Ovary (tissue), 9 donors: Measurements from ENCODE around the gene OR2T27. TPM values are rescaled to one million over a fixed set of nuclear protein-coding genes. Genes with fewer than 3 reads are reported as not detected.

ENCODE experiments used
- DNase-seq, 5 donors: peaks; one replicate each; pipeline ENCODE4 v3.0.0-alpha.2; 2019 to 2020
- H3K27ac ChIP-seq, 2 donors: fragments of 200-600 bp; one replicate each; pipeline versions ENCODE4 v1.5.1 to v1.8.0; 2019 to 2022
- H3K27me3 ChIP-seq: fragments of 200-600 bp; one replicate; pipeline ENCODE4 v1.8.0; 2022
- H3K36me3 ChIP-seq: fragments of 200-600 bp; sonication (generic); one replicate; pipeline ENCODE4 v1.5.1; 2019
- H3K4me1 ChIP-seq: one replicate; pipeline ENCODE4 v1.8.1; 2013; ENCODE audit warnings: mild to moderate bottlenecking, moderate library complexity; ENCODE audit not compliant: insufficient read depth
- H3K4me3 ChIP-seq: fragments of 200-600 bp; sonication (generic); one replicate; pipeline ENCODE4 v1.5.1; 2017
- H3K9me3 ChIP-seq, 2 donors: fragments of 200-600 bp in 1 of 2; sonication (generic) in 1 of 2; one replicate each; pipeline versions ENCODE4 v1.5.1 to v1.8.1; 2013 to 2019; ENCODE audit warnings: mild to moderate bottlenecking in 1 of 2, moderate library complexity in 1 of 2
- CTCF ChIP-seq, 3 donors: fragments of 450-650 bp in 2 of 3; fragments of 200-600 bp in 1 of 3; IDR thresholded peaks; one replicate each; pipeline versions ENCODE4 v1.5.1 to v1.8.0; 2016 to 2022; ENCODE audit warnings: antibody characterized with exemption in 3 of 3, mild to moderate bottlenecking in 1 of 3
- EP300 ChIP-seq: sonication (generic); formaldehyde crosslinking; IDR thresholded peaks from one replicate; pipeline ENCODE4 v1.6.1; 2017; ENCODE audit warnings: antibody characterized with exemption
- POLR2A ChIP-seq: fragments of 450-650 bp; IDR thresholded peaks from one replicate; pipeline ENCODE4 v1.6.1; 2017; ENCODE audit warnings: antibody characterized with exemption, mild to moderate bottlenecking, moderate library complexity
- WGBS, 3 donors: extraction: QIAGEN DNeasy Blood & Tissue Kit in 1 of 3; methylation state at CpG; one replicate each; pipeline versions ENCODE4 v1.1.5 to v1.1.7; 2013 to 2017; 5-methylcytosine and 5-hydroxymethylcytosine counted together
- intact Hi-C, 4 donors: fragments of 100-400 bp; cut with DNase I; formaldehyde crosslinking; loops; one replicate each; pipeline versions ENCODE4 v1.11.0 to v1.15.1; 2022 to 2023
- polyA plus RNA-seq, 2 donors: library from polyadenylated mRNA; stranded (reverse); fragments of 200-250 nt in 1 of 2; fragments of 350-450 nt in 1 of 2; fragmentation: Illumina TruSeq in 1 of 2; extraction: RNeasy Lipid Tissue Mini Kit (QIAGEN cat#74804) in 1 of 2; gene quantifications; one replicate each; pipeline ENCODE4 v1.2.3, GENCODE V29; 2013 to 2014
- total RNA-seq, 7 donors: library from RNA; depleted of rRNA in 2 of 7; stranded (reverse); fragments of >200 nt in 2 of 7; fragmentation: NEBNext Ultra II Directional in 3 of 7; extraction: Animal tissue kit (Norgen Biotek cat#: 25700) in 3 of 7; gene quantifications; one replicate each; pipeline versions ENCODE4 v1.1.0 to v1.2.4, GENCODE V29; 2016 to 2023
- donor health status: DM: no; HTN: no; CAD: no; lungs with moderate emphysema.
- donor health status: DM: no; HTN: no; CAD: no.
- donor health status: Bipolar disorder and iron deficiency.
- donor health status: DM: yes; HTN: yes; CAD: no.
- donor health status: DM: no; HTN: no; CAD: no.
- donor health status: DM: yes; HTN: yes; CAD: no.

Gene OR2T27
- total and polyA plus RNA-seq, 9 donors, result 0.11 TPM; not detected in 8

GRCh38 chr1:248691567-248692155 lies 36.3 kb upstream of the OR2T27 start:
- no peaks in the 10 kb centered on the region for H3K9me3 ChIP-seq
- 76 to 85% (median 81%) methylated on average over 51 of the region's 51 CpGs for WGBS, 3 donors
- no peaks in the 10 kb centered on the region for H3K36me3 ChIP-seq
- H3K27ac ChIP-seq, result no peak overlapping the region
- H3K27me3 ChIP-seq, result no peaks in the 10 kb centered on the region
- TF ChIP-seq POLR2A (no peak), EP300 (no peak), CTCF (IDR thresholded peaks at IDR 0.05) (no peak)
- no peak overlapping the region for H3K4me3 ChIP-seq
- no peak for DNase-seq
- H3K4me1 ChIP-seq, result no peaks in the 10 kb centered on the region
- intact Hi-C loops, result no loop called here

- Histone ChIP-seq H3K9me3 (no peaks in the 10 kb centered on the region), H3K27me3 (no peaks in the 10 kb centered on the region), H3K4me1 (no peaks in the 10 kb centered on the region), H3K27ac (no peak overlapping the region), H3K4me3 (no peak overlapping the region), H3K36me3 (no peaks in the 10 kb centered on the region)
- DNase-seq, result no peak
- WGBS, 3 donors, result 83 to 87% (median 83%) methylated on average over 4 of the region's 4 CpGs
- no peak for TF ChIP-seq EP300
- no peak for TF ChIP-seq CTCF (IDR thresholded peaks at IDR 0.05)
- TF ChIP-seq POLR2A, result no peak
- intact Hi-C loops, result no loop called here
Measured at GRCh38 chr1:248688527-248689298, 33.4 kb upstream of the OR2T27 start.

GRCh38 chr1:248686815-248687214 lies 31.5 kb upstream of the OR2T27 start:
- WGBS, 3 donors, result 38 to 41% (median 38%) methylated on average over 3 of the region's 3 CpGs
- TF ChIP-seq POLR2A (no peak), CTCF (IDR thresholded peaks at IDR 0.05) (no peak), EP300 (no peak)
- Histone ChIP-seq H3K9me3 (no peaks in the 10 kb centered on the region), H3K4me3 (no peak overlapping the region), H3K4me1 (no peaks in the 10 kb centered on the region), H3K27ac (no peak overlapping the region), H3K36me3 (no peaks in the 10 kb centered on the region), H3K27me3 (no peaks in the 10 kb centered on the region)
- intact Hi-C loops, result no loop called here
- DNase-seq, result no peak

GRCh38 chr1:248681651-248682050 lies 26.3 kb upstream of the OR2T27 start:
- TF ChIP-seq EP300 (no peak), CTCF (IDR thresholded peaks at IDR 0.05) (no peak), POLR2A (no peak)
- 83 to 84% (median 83%) methylated on average over 8 of the region's 8 CpGs for WGBS, 3 donors

More at GRCh38 chr1:248681651-248682050, 26.3 kb upstream of the OR2T27 start:
- Histone ChIP-seq H3K27ac (no peak overlapping the region), H3K27me3 (no peaks in the 10 kb centered on the region), H3K36me3 (no peaks in the 10 kb centered on the region), H3K4me3 (no peak overlapping the region), H3K4me1 (no peaks in the 10 kb centered on the region), H3K9me3 (no peaks in the 10 kb centered on the region)
- intact Hi-C loops, result no loop called here
- no peak for DNase-seq
